ENCODE results near the gene KRT32. TPM values are rescaled to one million over a fixed set of nuclear protein-coding genes. Genes with fewer than 3 reads are reported as not detected.

Gene KRT32
- total RNA-seq, 1 experiment from 2014 or later: 0.72 TPM

GRCh38 chr17:41439375-41439774, 27.8 kb downstream of the KRT32 start:
- ChIA-PET POLR2A (interaction anchor here (0.7 kb wide), 1 partner anchor 86 kb away, joined by 3 read pairs; no protein-coding TSS in a partner anchor), CTCF (no interaction called here)
- Histone ChIP-seq H3K4me1 (ENCODE audit: control insufficient read depth, insufficient read depth, low read length) (no peaks in the 10 kb centered on the region), H3K36me3 (ENCODE audit: control insufficient read depth, insufficient read depth, low read length) (no peaks in the 10 kb centered on the region), H3K9me3 (ENCODE audit: control insufficient read depth, insufficient read depth, low read depth, low read length) (no peaks in the 10 kb centered on the region), H3K4me3 (ENCODE audit: low read depth in 2 of 2, low read length in 2 of 2) (no peak overlapping the region), H3K27ac (ENCODE audit: low read length) (no peak overlapping the region), H3K27me3 (ENCODE audit: control insufficient read depth, insufficient read depth, low read length) (no peaks in the 10 kb centered on the region)
- in situ Hi-C loops (cut with HindIII; ENCODE audit: low pct_unique_long_range_greater_than_20kb, low sequenced_read_pairs): no loop called here
- BruUV-seq (replicated peaks): no TSS peak
- no peak for ATAC-seq
- TF ChIP-seq CTCF (IDR thresholded peaks at IDR 0.05) (no peak), POLR2AphosphoS5 (IDR thresholded peaks at IDR 0.05; ENCODE audit: low read depth, low read length) (no peak), TCF7L2 (IDR thresholded peaks at IDR 0.05; ENCODE audit: low read depth, low read length) (no peak), REST (IDR thresholded peaks at IDR 0.05; ENCODE audit: insufficient read depth in 1 of 2, low read depth in 2 of 2, low read length in 1 of 2) (no peak), SIN3A (IDR thresholded peaks at IDR 0.05; ENCODE audit: borderline replicate concordance, insufficient read depth, low read depth, low read length) (no peak)
- intact Hi-C loops (cut with micrococcal nuclease; ENCODE audit: unreplicated experiment): no loop called here
- no peak for DNase-seq (ENCODE audit: low read depth, low spot score)

- no peak for TF ChIP-seq TCF7L2 (IDR thresholded peaks at IDR 0.05; ENCODE audit: low read depth, low read length)
- no peak for TF ChIP-seq POLR2AphosphoS5 (IDR thresholded peaks at IDR 0.05; ENCODE audit: low read depth, low read length)
- TF ChIP-seq SIN3A (IDR thresholded peaks at IDR 0.05; ENCODE audit: borderline replicate concordance, insufficient read depth, low read depth, low read length): no peak
- TF ChIP-seq CTCF (IDR thresholded peaks at IDR 0.05): no peak
- TF ChIP-seq REST (IDR thresholded peaks at IDR 0.05; ENCODE audit: insufficient read depth in 1 of 2, low read depth in 2 of 2, low read length in 1 of 2): no peak
- Histone ChIP-seq H3K27ac (ENCODE audit: low read length) (no peak overlapping the region), H3K27me3 (ENCODE audit: control insufficient read depth, insufficient read depth, low read length) (no peaks in the 10 kb centered on the region), H3K4me3 (ENCODE audit: low read depth in 2 of 2, low read length in 2 of 2) (no peak overlapping the region), H3K36me3 (ENCODE audit: control insufficient read depth, insufficient read depth, low read length) (no peaks in the 10 kb centered on the region), H3K4me1 (ENCODE audit: control insufficient read depth, insufficient read depth, low read length) (no peaks in the 10 kb centered on the region), H3K9me3 (ENCODE audit: control insufficient read depth, insufficient read depth, low read depth, low read length) (no peaks in the 10 kb centered on the region)
- in situ Hi-C loops (cut with HindIII; ENCODE audit: low pct_unique_long_range_greater_than_20kb, low sequenced_read_pairs): no loop called here
- ATAC-seq: no peak
- POLR2A ChIA-PET: no interaction called here
- DNase-seq (ENCODE audit: low read depth, low spot score): no peak
- intact Hi-C loops (cut with micrococcal nuclease; ENCODE audit: unreplicated experiment): no loop called here
- CTCF ChIA-PET: no interaction called here
- no TSS peak for BruUV-seq (replicated peaks)
Observed at GRCh38 chr17:41437769-41438168, 29.4 kb downstream of the KRT32 start.

Measured in Panc1 (cell line).